HepG2 (cell line): ENCODE results near the gene DOCK9.

Source experiments
- EHMT2 ChIP-seq: fragments of 200-600 bp; sonication (generic); IDR thresholded peaks from 2 replicates; pipeline ENCODE4 v1.7.0; 2017; ENCODE audit warnings: antibody characterized with exemption, low read depth, low read length, borderline replicate concordance
- KLF13 ChIP-seq: sonication (generic); formaldehyde crosslinking; IDR thresholded peaks from 2 replicates; pipeline ENCODE4 v1.4.0; 2020; ENCODE audit warnings: mild to moderate bottlenecking, missing genetic modification reagents
- POLR2AphosphoS2 ChIP-seq: IDR thresholded peaks from 2 replicates; pipeline ENCODE4 v1.6.1; 2011; ENCODE audit warnings: low read depth, low read length, improper control_type of control experiment
- ZNF230 ChIP-seq: sonication (generic); formaldehyde crosslinking; IDR thresholded peaks from 2 replicates; pipeline ENCODE4 v1.4.0; 2020; ENCODE audit warnings: mild to moderate bottlenecking, missing genetic modification reagents
- ZNF274 ChIP-seq: sonication (generic); formaldehyde crosslinking; IDR thresholded peaks from 2 replicates; pipeline ENCODE4 v1.5.1; 2020; ENCODE audit warnings: mild to moderate bottlenecking, missing genetic modification reagents
- TF ChIP-seq, protein P1 (sequence below): sonication (generic); formaldehyde crosslinking; IDR thresholded peaks from 2 replicates; pipeline ENCODE4 v1.5.0; 2020; ENCODE audit warnings: mild to moderate bottlenecking, missing genetic modification reagents, moderate library complexity

DNA sequence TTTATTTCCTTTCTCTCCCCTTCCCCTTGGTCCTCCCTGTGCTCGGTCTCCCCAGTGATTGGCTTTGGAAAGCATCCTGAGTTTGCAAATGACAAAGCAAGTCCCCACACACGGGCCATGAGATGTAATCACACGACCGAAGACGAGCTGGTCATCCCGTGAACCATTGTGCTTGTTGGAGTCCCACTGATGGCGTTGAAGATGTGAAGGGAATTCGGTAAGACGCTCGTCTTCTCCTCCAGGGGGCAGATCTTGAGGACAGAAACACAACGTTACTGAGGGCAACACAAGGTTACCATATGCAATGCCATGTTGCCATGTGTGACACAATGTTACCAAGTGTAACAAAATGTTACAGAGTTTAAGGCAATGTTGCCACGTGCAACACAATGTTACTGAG, 183.4 kb downstream of the DOCK9 start:
- TF ChIP-seq, protein P1, sequence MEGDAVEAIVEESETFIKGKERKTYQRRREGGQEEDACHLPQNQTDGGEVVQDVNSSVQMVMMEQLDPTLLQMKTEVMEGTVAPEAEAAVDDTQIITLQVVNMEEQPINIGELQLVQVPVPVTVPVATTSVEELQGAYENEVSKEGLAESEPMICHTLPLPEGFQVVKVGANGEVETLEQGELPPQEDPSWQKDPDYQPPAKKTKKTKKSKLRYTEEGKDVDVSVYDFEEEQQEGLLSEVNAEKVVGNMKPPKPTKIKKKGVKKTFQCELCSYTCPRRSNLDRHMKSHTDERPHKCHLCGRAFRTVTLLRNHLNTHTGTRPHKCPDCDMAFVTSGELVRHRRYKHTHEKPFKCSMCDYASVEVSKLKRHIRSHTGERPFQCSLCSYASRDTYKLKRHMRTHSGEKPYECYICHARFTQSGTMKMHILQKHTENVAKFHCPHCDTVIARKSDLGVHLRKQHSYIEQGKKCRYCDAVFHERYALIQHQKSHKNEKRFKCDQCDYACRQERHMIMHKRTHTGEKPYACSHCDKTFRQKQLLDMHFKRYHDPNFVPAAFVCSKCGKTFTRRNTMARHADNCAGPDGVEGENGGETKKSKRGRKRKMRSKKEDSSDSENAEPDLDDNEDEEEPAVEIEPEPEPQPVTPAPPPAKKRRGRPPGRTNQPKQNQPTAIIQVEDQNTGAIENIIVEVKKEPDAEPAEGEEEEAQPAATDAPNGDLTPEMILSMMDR (CRISPR knock-in tag), result no peak
- TF ChIP-seq POLR2AphosphoS2 (no peak), ZNF230 (no peak), EHMT2 (no peak), KLF13 (no peak), ZNF274 (CRISPR knock-in tag) (no peak)
